RWPE2 (cell line): ENCODE results near the gene LDB2.

Experiments used
- ATAC-seq: fragments of 200-7000 bp; cut with Tn5 transposase; 3 replicates; pipeline ENCODE4 v1.9.1; 2021; ENCODE audit warnings: low read depth
- DNase-seq: peaks from one replicate; pipeline ENCODE4 v3.0.0-alpha.2; 2020; ENCODE audit warnings: low spot score
- H3K27ac ChIP-seq: fragments of 450-650 bp; 2 replicates; pipeline ENCODE4 v1.5.1; 2017; ENCODE audit warnings: mild to moderate bottlenecking; ENCODE audit not compliant: poor library complexity, severe bottlenecking
- H3K27me3 ChIP-seq: fragments of 250-450 bp; sonication (Bioruptor Pico); 2 replicates; pipeline ENCODE4 v1.5.1; 2021; ENCODE audit warnings: mild to moderate bottlenecking, moderate library complexity; ENCODE audit not compliant: insufficient read depth, poor library complexity, severe bottlenecking
- H3K36me3 ChIP-seq: fragments of 250-450 bp; sonication (Bioruptor Pico); 2 replicates; pipeline ENCODE4 v1.5.1; 2020; ENCODE audit warnings: low read depth, mild to moderate bottlenecking, moderate library complexity
- H3K4me1 ChIP-seq: fragments of 250-450 bp; sonication (Bioruptor Pico); 2 replicates; pipeline ENCODE4 v1.5.1; 2021; ENCODE audit warnings: mild to moderate bottlenecking, moderate library complexity; ENCODE audit not compliant: insufficient read depth, poor library complexity, severe bottlenecking
- H3K4me3 ChIP-seq: fragments of 250-450 bp; sonication (Bioruptor Pico); 2 replicates; pipeline ENCODE4 v1.5.1; 2021; ENCODE audit warnings: mild to moderate bottlenecking, moderate library complexity; ENCODE audit not compliant: severe bottlenecking
- H3K9me3 ChIP-seq: fragments of 250-450 bp; sonication (Bioruptor Pico); 2 replicates; pipeline ENCODE4 v1.5.1; 2021; ENCODE audit warnings: mild to moderate bottlenecking, moderate library complexity; ENCODE audit not compliant: severe bottlenecking
- CTCF ChIP-seq: fragments of 450-650 bp; IDR thresholded peaks from one replicate; pipeline ENCODE4 v1.5.1; 2017; ENCODE audit warnings: mild to moderate bottlenecking, moderate library complexity; ENCODE audit not compliant: poor library complexity, severe bottlenecking

LDB2 gene

GRCh38 chr4:16505267-16505666 is 393.2 kb downstream of the LDB2 start:
- H3K9me3 ChIP-seq = no peaks in the 10 kb centered on the region
- DNase-seq (no peak), ATAC-seq (no peak)
- TF ChIP-seq CTCF = no peak
- no peak overlapping the region for H3K4me3 ChIP-seq
- no peak overlapping the region for H3K27ac ChIP-seq
- H3K27me3 ChIP-seq = no peaks in the 10 kb centered on the region
- H3K4me1 ChIP-seq = no peaks in the 10 kb centered on the region
- no peaks in the 10 kb centered on the region for H3K36me3 ChIP-seq

GRCh38 chr4:16503421-16504100 is 394.9 kb downstream of the LDB2 start:
- TF ChIP-seq CTCF = no peak
- DNase-seq (no peak), ATAC-seq (no peak)
- Histone ChIP-seq H3K27me3 (no peaks in the 10 kb centered on the region), H3K4me1 (no peaks in the 10 kb centered on the region), H3K27ac (no peak overlapping the region), H3K36me3 (no peaks in the 10 kb centered on the region), H3K4me3 (no peak overlapping the region), H3K9me3 (no peaks in the 10 kb centered on the region)

GRCh38 chr4:16498978-16499377 is 399.5 kb downstream of the LDB2 start:
- H3K27ac ChIP-seq = no peak overlapping the region
- no peaks in the 10 kb centered on the region for H3K9me3 ChIP-seq
- TF ChIP-seq CTCF = no peak
- no peak for DNase-seq
- no peaks in the 10 kb centered on the region for H3K4me1 ChIP-seq
- no peaks in the 10 kb centered on the region for H3K27me3 ChIP-seq
- ATAC-seq = no peak
- no peaks in the 10 kb centered on the region for H3K36me3 ChIP-seq
- H3K4me3 ChIP-seq = no peak overlapping the region

- Histone ChIP-seq H3K27me3 (no peaks in the 10 kb centered on the region), H3K36me3 (no peaks in the 10 kb centered on the region), H3K9me3 (no peaks in the 10 kb centered on the region), H3K4me3 (no peak overlapping the region), H3K4me1 (no peaks in the 10 kb centered on the region), H3K27ac (no peak overlapping the region)
- DNase-seq (no peak), ATAC-seq (peak; percentile 62)
- no peak for TF ChIP-seq CTCF
These were observed 401.9 kb downstream of the LDB2 start for GRCh38 chr4:16496501-16496900.

GRCh38 chr4:16492872-16493271 is 405.6 kb downstream of the LDB2 start:
- no peaks in the 10 kb centered on the region for H3K36me3 ChIP-seq
- no peak for DNase-seq
- no peaks in the 10 kb centered on the region for H3K9me3 ChIP-seq
- no peaks in the 10 kb centered on the region for H3K4me1 ChIP-seq
- TF ChIP-seq CTCF = no peak
- no peak overlapping the region for H3K4me3 ChIP-seq
- H3K27me3 ChIP-seq = no peaks in the 10 kb centered on the region
- ATAC-seq = no peak
- no peak overlapping the region for H3K27ac ChIP-seq
